NT2/D1 (cell line): ENCODE measurements around the gene RAPGEF6.

Experiments
- YY1 ChIP-seq: IDR thresholded peaks from 2 replicates; pipeline ENCODE4 v1.6.1; 2011; ENCODE audit not compliant: insufficient read length, insufficient read depth
- ZNF274 ChIP-seq: IDR thresholded peaks from 2 replicates; pipeline ENCODE4 v1.6.1; 2011; ENCODE audit warnings: mild to moderate bottlenecking, low read depth, low read length

GRCh38 chr5:131682826-131683225 lies 47.8 kb upstream of the RAPGEF6 start:
- no peak for TF ChIP-seq ZNF274
- no peak for TF ChIP-seq YY1
